ENCODE results near the gene MMP28. TPM values are rescaled to one million over a fixed set of nuclear protein-coding genes. Genes with fewer than 3 reads are reported as not detected.

Gene MMP28
- polyA plus RNA-seq, 2 of the 4 experiments (the other 2 are of a cell fraction) = 6.6 to 6.7 TPM

- peak overlapping the region; percentile 15; the same call in 1 of the 3 replicates for H3K4me2 ChIP-seq
- peak overlapping the region; percentile 5 to 14; a peak in 2 of 6 replicates for H3K27ac ChIP-seq
- TF ChIP-seq POLR2A (IDR thresholded peaks at IDR 0.05; ENCODE audit: low read length) (no peak), ATOH8 (CRISPR knock-in tag; IDR thresholded peaks at IDR 0.05; ENCODE audit: low read depth) (no peak), HMGXB4 (CRISPR knock-in tag; IDR thresholded peaks at IDR 0.05; ENCODE audit: borderline replicate concordance) (no peak), RAD21 (conservative IDR thresholded peaks at IDR 0.05 in 1 of 2, IDR thresholded peaks at IDR 0.05 in 1 of 2) (no peak), MAFK (IDR thresholded peaks at IDR 0.05; ENCODE audit: partially characterized antibody) (no peak), USF2 (IDR thresholded peaks at IDR 0.05) (no peak), EP300 (IDR thresholded peaks at IDR 0.05) (no peak), RARB (CRISPR knock-in tag; IDR thresholded peaks at IDR 0.05) (no peak), NPAS2 (CRISPR knock-in tag; IDR thresholded peaks at IDR 0.05; ENCODE audit: borderline replicate concordance) (no peak), POLR2AphosphoS2 (conservative IDR thresholded peaks at IDR 0.05; ENCODE audit: low read length) (no peak), FOXS1 (CRISPR knock-in tag; IDR thresholded peaks at IDR 0.05) (no peak)
Measured at GRCh38 chr17:35778641-35779196, 16.7 kb downstream of the MMP28 start.

GRCh38 chr17:35775583-35775982 lies 19.9 kb downstream of the MMP28 start:
- H3K27ac ChIP-seq = peak overlapping the region in 1 of 2 experiments; percentile 67; a peak in 3 of 6 replicates
- ATAC-seq = no peak
- no peak for FAIRE-seq
- no peak for DNase-seq (ENCODE audit: low read depth in 1 of 2, low spot score in 1 of 2)
- ChIA-PET CTCF (interaction anchor here (0.6 to 43.9 kb wide), 6 partner anchors 11 to 930 kb away, joined by 3 to 2039 read pairs (median 10); partner anchors contain the start of genes C17orf50, GAS2L2, MMP28 and TAF15), POLR2A (no interaction called here)
- WGBS (ENCODE audit: missing lambda C conversion rate) = 75% methylated on average over 6 of the region's 6 CpGs
- H3K4me2 ChIP-seq = no peak overlapping the region; the same call in 2 of the 3 replicates
- no peaks in the 10 kb centered on the region for H3K9me3 ChIP-seq
- no peak overlapping the region for H3K4me3 ChIP-seq
- TF ChIP-seq EHF (CRISPR knock-in tag; IDR thresholded peaks at IDR 0.05) (no peak), NR3C1 (IDR thresholded peaks at IDR 0.05) (no peak), CHD4 (IDR thresholded peaks at IDR 0.05; ENCODE audit: borderline replicate concordance) (no peak), HDAC2 (IDR thresholded peaks at IDR 0.05) (no peak), RARB (CRISPR knock-in tag; IDR thresholded peaks at IDR 0.05) (no peak), E2F6 (IDR thresholded peaks at IDR 0.05; ENCODE audit: borderline replicate concordance, low read depth) (no peak), RFX5 (IDR thresholded peaks at IDR 0.05) (no peak)
- H3K4me1 ChIP-seq = peaks cover 35% of the 10 kb centered on the region

More at GRCh38 chr17:35778641-35779196, 16.7 kb downstream of the MMP28 start:
- peaks cover 42% of the 10 kb centered on the region for H3K4me1 ChIP-seq
- FAIRE-seq (no peak), ATAC-seq (no peak), DNase-seq (ENCODE audit: low read depth in 1 of 2, low spot score in 1 of 2) (no peak)
- ChIA-PET CTCF (interaction anchor here (35.4 to 43.9 kb wide), 2 partner anchors 23 to 27 kb away, joined by 1116 to 2039 read pairs; partner anchors contain the start of genes C17orf50, GAS2L2, MMP28 and TAF15), POLR2A (interaction anchor here (0.9 kb wide), 1 partner anchor 9 kb away, joined by 3 read pairs; no protein-coding TSS in a partner anchor)
- WGBS (ENCODE audit: missing lambda C conversion rate) = 88% methylated on average over 16 of the region's 16 CpGs
- no peaks in the 10 kb centered on the region for H3K9me3 ChIP-seq
- no peak overlapping the region for H3K4me3 ChIP-seq

GRCh38 chr17:35775039-35775438 lies 20.4 kb downstream of the MMP28 start:
- FAIRE-seq (no peak), DNase-seq (ENCODE audit: low read depth in 1 of 2, low spot score in 1 of 2) (no peak), ATAC-seq (no peak)
- Histone ChIP-seq H3K4me1 (peaks cover 35% of the 10 kb centered on the region), H3K4me3 (no peak overlapping the region), H3K27ac (peak overlapping the region; percentile 28 to 67; a peak in 3 of 6 replicates), H3K4me2 (peak overlapping the region; percentile 23; the same call in 2 of the 3 replicates), H3K9me3 (no peaks in the 10 kb centered on the region)
- TF ChIP-seq HOXB5 (CRISPR knock-in tag; IDR thresholded peaks at IDR 0.05) (no peak), EP300 (IDR thresholded peaks at IDR 0.05) (no peak), ZC3H11A (IDR thresholded peaks at IDR 0.05) (no peak), MAZ (IDR thresholded peaks at IDR 0.05; ENCODE audit: borderline replicate concordance, low read depth, low read length) (no peak), EHMT2 (IDR thresholded peaks at IDR 0.05; ENCODE audit: low read depth) (no peak), NR3C1 (IDR thresholded peaks at IDR 0.05) (no peak), TP53 (CRISPR knock-in tag; IDR thresholded peaks at IDR 0.05) (no peak), CEBPB (IDR thresholded peaks at IDR 0.05) (no peak), JUN (IDR thresholded peaks at IDR 0.05) (no peak), USF2 (IDR thresholded peaks at IDR 0.05) (no peak), ZNF302 (CRISPR knock-in tag; IDR thresholded peaks at IDR 0.05) (no peak), ATOH8 (CRISPR knock-in tag; IDR thresholded peaks at IDR 0.05; ENCODE audit: low read depth) (no peak)
- WGBS (ENCODE audit: missing lambda C conversion rate) = 66% methylated on average over 5 of the region's 5 CpGs
- ChIA-PET POLR2A (no interaction called here), CTCF (interaction anchor here (1.2 to 43.9 kb wide), 4 partner anchors 12 to 31 kb away, joined by 4 to 2039 read pairs (median 566); partner anchors contain the start of genes C17orf50, GAS2L2, MMP28 and TAF15)

All from A549 (cell line).